Endometrial microvascular endothelial cells (primary cell): ENCODE measurements around the gene BTK. TPM values are rescaled to one million over a fixed set of nuclear protein-coding genes. Genes with fewer than 3 reads are reported as not detected.

ENCODE experiments used
- in situ Hi-C: cut with HindIII; loops from 2 replicates; pipeline ENCODE4 v1.10.0; 2017; ENCODE audit warnings: low sequenced_read_pairs, low pct_unique_long_range_greater_than_20kb; ENCODE audit errors: inconsistent ontology term
- total RNA-seq: library from RNA; depleted of rRNA; stranded (reverse); fragments of >200 nt; gene quantifications from one replicate; pipeline ENCODE4 v1.2.3, GENCODE V29; 2015; ENCODE audit errors: inconsistent ontology term

Gene BTK
- total RNA-seq, result not detected

GRCh38 chrX:101385795-101386541 is at the start of gene BTK:
TSS of gene BTK (minus strand) at chrX:101386191. CDS start at chrX:101375284, 10,907 bp downstream.
- in situ Hi-C loops, result no loop called here

DNA sequence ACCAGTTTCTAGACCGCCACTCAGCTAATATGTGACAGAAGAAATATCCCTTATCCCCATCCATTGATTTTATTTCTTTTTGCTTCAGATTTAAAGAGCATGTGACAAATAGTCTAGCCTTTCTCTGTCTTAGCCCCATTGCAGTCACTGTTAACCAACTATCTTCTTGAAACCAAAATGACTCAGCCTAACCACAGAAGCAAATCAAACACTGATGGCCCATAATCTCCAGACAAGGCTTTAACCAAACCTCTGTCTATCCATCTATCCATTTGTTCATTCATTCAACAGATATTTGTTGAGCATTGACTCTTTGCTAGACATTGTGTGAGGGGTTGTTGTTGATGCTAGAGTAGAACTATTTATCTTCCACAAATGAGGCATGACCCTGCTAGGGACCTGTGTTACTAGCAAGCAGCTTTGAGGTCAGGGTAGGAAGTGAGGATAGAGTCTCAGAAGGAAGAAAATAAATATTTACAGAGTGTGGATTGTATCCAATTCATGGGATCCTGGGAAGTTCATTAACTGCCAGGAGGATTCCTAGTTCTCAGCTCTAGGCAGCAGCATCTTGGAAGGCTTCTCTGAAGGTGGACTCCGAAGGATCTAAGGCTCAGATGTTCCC is 44.6 kb upstream of the BTK start:
- in situ Hi-C loops, result no loop called here

GRCh38 chrX:101429934-101430333 is 43.9 kb upstream of the BTK start:
- in situ Hi-C loops, result no loop called here

DNA sequence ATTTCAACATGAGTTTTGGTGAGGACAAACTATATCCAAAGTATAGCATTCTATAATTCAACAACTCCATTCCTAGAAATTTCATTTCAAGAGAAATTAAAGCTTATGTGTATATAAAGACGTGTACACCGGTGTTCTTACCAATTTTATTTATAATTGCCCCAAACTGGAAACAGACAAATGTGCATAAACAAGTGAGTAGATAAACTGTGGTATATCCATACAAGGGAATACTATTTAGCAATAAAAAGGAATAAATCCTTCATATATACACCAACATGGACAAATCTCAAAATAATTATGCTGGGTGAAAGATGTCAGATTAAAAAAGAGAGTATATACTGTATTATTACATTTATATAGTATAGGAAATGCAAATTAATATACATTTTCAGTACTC is 42.0 kb upstream of the BTK start:
- in situ Hi-C loops, result no loop called here

GRCh38 chrX:101419489-101419888 is 33.5 kb upstream of the BTK start:
- in situ Hi-C loops, result no loop called here

DNA sequence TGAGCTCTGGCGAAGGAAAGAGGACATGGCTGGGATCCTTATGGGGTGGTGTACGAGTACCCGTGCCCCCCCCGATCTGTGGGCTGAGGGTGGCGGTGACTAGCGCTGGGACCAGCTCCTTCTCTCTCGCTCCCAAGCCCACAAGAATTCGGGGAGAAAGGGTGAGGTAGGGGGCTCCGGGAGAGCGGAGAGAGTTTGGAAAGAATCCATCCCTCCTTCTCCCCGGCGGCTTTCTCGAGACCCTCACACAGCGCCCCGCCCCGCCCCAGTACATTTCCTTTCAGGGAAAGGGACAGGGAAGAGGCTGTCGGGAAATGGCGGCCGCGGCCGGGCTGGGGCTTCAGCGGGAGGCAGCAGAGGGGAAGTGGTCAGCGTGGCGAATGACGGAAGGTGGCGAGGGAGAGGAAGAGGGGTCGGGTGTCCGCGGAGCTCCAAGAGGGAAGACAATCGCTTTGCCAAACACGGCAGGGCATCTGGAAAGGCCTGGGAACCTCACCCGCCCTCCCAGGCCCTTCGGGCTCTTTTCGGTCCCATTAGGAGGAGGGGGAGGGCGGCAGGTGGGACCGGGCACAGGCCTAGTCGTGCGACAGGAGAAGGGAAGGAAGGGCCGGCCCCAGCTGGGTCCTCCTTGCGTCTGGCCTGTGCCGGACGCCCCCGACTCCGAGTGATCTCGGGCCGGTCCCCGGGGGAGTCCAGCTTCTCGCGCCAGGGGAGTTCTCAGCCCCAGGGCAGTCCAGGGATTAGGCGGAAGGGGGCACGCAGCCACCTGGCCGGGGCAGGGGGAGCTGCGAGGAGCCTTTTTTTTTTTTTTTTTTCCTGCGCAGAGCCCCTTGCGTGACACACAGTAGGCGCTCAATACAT is 32.2 kb upstream of the BTK start:
- in situ Hi-C loops, result no loop called here

DNA sequence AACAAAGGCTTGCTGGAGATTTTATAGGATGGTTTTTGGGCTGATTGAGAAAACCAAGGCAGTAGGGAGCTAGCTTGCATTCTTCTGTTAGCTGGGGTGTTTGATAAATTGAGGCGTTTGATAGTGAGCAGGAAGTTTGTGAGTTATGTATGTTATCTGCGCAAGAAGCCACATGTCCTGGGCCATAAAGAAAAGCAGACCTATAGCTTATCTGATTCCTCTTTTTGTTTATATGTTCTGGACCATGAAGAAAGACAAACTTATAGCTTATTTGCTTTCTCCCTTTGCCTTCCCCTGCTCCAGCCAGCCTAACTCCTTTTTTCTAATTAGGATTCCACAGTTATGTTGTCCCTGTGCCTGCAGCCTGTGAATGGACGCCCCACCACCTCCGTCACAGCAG is 31.2 kb upstream of the BTK start:
- in situ Hi-C loops, result no loop called here

- in situ Hi-C loops, result no loop called here
Measured at GRCh38 chrX:101416691-101417090, 30.7 kb upstream of the BTK start.

GRCh38 chrX:101415180-101416145 is 29.5 kb upstream of the BTK start:
- in situ Hi-C loops, result no loop called here

DNA sequence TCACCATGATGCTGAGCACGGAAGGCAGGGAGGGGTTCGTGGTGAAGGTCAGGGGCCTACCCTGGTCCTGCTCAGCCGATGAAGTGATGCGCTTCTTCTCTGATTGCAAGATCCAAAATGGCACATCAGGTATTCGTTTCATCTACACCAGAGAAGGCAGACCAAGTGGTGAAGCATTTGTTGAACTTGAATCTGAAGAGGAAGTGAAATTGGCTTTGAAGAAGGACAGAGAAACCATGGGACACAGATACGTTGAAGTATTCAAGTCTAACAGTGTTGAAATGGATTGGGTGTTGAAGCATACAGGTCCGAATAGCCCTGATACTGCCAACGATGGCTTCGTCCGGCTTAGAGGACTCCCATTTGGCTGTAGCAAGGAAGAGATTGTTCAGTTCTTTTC is 26.0 kb upstream of the BTK start:
- in situ Hi-C loops, result no loop called here

DNA sequence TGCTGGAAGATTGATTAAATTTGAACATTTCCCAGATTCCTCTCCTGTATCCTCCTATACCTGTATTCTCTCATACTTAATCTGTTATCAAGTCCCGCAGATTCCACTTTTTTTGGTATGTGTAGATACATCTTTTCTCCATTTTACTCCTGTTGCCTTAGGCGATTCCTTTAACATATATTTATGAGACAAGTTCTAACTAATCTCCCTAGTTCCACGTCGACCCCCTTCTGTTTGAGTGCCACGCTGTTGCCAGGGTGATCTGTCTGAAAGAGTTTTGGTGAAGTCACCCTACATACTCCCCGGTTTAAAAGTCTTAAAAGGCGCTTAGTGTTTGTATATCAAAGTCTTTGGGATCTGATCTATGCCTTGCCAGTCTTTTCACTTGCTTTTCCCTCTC is 24.5 kb upstream of the BTK start:
- in situ Hi-C loops, result no loop called here

- in situ Hi-C loops, result no loop called here
Measured at GRCh38 chrX:101409043-101409442, 23.1 kb upstream of the BTK start.

DNA sequence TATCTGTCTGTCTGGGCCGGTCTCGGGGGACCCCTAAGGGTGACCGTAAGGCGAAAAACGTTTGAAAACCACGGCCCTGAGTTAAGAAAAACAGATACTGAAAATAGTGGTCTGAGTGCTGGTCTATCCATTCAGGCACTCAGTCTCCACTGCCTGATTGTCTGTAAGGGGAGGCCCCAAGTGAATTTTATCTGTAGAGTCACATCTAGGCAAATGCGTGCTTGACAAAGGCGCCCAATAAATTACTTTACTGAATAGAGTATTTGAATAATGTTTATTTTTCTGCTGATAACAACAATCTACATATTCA is 22.5 kb upstream of the BTK start:
- in situ Hi-C loops, result no loop called here

GRCh38 chrX:101407748-101408531 is 21.9 kb upstream of the BTK start, which contains the start of the genes GLA and HNRNPH2:
TSS of gene GLA (minus strand) at chrX:101407925. CDS start at chrX:101407903, 22 bp downstream.
TSS of gene HNRNPH2 (plus strand) at chrX:101408222. CDS start at chrX:101411989, 3,767 bp downstream.
- in situ Hi-C loops, result no loop called here

- in situ Hi-C loops, result no loop called here
Measured at GRCh38 chrX:101407167-101407747, 21.3 kb upstream of the BTK start.

GRCh38 chrX:101399825-101400224 is 13.8 kb upstream of the BTK start:
- in situ Hi-C loops, result no loop called here

GRCh38 chrX:101398694-101399093 is 12.7 kb upstream of the BTK start:
- in situ Hi-C loops, result no loop called here

- in situ Hi-C loops, result no loop called here
Measured at GRCh38 chrX:101397779-101398178, 11.8 kb upstream of the BTK start.
